CD4-positive, alpha-beta T cell treated with Interleukin-6 at 100 ng/mL for 8 hours (primary cell): ENCODE results near the gene SGMS1.

ENCODE experiments used
- DNase-seq: peaks from one replicate; pipeline ENCODE4 v3.0.0-alpha.2; 2020; ENCODE audit warnings: mixed read lengths, low spot score

Gene SGMS1

DNA sequence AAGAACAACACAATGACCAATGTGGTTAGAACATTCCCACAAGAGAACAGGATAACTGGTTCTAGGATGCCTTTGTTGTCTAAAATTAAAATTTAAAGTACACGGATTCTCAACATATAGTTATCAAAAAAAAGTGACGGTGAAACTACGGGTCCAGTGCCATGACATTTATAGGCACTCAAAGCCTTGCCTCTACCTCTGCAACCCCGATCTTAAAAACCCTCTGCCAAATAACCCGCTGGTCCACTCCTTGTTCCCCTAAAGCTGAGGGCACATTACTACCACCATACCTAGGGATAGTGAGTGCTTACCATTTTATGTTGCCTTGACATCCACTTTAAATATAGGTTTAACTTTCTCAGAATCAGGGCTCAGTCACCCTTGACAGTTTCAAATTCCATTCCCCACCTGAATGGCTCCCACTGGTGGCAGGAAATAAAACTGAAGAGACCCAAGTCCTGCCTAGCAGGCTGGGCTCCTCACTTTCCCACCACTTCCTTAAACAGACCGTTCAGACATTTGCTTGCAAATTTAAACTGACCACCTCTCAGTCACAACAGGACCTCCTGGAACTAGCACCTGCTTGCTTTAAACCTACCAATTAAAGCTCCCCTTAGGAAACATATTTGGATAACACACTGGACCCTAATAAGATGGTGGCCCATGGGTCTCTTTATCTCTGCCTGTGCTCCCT lies 202.6 kb downstream of the SGMS1 start:
- DNase-seq, result no peak

DNA sequence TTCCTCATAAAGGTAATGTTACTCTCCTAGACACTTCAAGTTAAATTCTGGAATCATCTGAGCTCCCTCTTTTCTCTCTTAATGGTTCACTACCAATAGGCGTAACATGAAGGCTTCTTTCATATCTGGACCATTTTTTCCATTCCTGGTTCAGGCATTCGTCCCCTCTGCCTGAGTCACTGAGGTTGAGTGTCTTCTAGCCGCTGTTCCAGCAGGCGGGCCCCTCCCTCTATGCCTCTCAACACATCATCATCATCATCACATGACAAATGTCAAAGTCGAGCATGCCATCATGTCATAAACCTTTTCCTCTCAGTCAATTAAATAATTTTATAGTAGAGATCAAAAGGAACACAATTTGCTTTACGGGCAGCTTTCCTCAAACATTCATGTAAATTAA lies 203.6 kb downstream of the SGMS1 start:
- no peak for DNase-seq

GRCh38 chr10:50419756-50420155 lies 204.0 kb downstream of the SGMS1 start:
- no peak for DNase-seq

- DNase-seq, result no peak
Measured at GRCh38 chr10:50419091-50419490, 204.7 kb downstream of the SGMS1 start.

DNA sequence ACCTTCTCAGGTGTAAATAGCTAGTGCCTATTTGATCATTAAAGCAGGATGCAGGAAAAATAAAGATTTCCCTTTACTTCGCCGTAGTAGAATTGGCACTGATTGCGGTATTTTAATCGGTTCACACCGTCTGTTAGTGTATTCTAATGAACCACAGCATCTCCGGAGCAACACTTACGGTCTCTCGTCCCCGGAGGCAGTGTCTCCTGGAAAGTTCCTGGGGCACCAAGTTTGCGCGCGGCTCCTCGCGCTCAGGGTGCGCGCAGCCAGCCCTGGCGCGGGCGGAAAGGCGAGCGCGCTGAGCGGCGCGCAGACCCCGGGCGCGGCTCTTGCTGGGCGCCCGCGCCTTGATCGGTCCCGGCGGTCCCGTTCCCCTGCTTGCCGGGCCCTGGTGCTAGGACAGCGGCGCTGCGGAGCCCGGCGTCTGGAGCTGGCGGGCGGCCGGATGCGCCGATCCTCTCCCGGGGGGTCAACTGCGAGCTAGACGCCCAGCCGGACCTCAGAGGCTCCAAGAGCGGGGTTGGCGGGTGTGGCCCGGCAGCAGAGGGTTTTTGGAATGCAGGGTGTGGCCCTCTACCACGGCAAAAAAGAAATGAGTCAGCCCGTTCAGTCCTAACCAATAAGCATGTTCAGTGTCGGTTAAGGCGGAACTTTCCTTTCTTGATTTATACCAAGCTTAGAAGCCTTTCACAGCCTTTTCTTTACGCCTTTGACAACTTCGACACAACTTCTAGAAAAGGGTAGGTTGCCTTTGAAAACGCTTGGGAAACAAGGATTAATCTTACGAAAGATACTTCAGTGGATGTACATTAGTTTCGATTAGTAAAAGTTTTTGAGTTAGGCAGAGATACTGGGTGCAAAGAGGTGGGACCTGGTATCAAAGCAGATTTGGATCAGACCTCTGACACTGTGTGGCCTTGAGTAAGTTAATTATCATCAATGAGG lies 205.6 kb downstream of the SGMS1 start:
- peak; percentile 19 for DNase-seq

- no peak for DNase-seq
Measured at GRCh38 chr10:50417486-50417885, 206.3 kb downstream of the SGMS1 start.

GRCh38 chr10:50416881-50417280 lies 206.9 kb downstream of the SGMS1 start:
- DNase-seq, result no peak

DNA sequence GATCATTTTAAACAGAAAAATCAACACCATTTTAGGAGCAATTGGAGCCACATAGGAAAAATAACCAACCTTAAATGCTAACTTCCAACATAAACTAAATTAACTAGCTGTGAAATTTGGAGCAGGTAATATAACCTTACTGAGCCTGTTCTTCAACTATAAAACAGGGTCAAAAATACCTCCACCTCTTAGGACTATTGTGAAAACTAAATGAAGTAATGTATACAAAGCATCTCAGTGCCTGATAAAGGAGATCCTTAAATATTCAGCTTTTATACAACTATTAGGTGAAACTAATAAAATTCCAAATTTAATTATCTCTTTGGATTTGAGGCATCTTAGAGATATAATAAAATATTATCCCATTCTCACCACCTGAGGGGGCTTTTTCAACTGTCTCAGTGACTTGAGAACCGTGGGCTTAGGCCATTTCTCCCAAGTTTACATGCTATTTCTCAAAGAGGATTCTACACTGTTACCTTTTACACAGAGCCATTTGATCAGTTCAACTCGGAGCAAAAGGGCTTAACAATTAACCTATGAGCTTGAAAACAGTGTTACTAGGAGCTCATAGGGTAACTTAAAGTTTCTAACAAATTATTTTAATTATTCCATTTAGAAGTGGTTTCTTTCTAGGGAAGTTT lies 207.5 kb downstream of the SGMS1 start:
- DNase-seq, result no peak

GRCh38 chr10:50415292-50415691 lies 208.5 kb downstream of the SGMS1 start:
- DNase-seq, result no peak

DNA sequence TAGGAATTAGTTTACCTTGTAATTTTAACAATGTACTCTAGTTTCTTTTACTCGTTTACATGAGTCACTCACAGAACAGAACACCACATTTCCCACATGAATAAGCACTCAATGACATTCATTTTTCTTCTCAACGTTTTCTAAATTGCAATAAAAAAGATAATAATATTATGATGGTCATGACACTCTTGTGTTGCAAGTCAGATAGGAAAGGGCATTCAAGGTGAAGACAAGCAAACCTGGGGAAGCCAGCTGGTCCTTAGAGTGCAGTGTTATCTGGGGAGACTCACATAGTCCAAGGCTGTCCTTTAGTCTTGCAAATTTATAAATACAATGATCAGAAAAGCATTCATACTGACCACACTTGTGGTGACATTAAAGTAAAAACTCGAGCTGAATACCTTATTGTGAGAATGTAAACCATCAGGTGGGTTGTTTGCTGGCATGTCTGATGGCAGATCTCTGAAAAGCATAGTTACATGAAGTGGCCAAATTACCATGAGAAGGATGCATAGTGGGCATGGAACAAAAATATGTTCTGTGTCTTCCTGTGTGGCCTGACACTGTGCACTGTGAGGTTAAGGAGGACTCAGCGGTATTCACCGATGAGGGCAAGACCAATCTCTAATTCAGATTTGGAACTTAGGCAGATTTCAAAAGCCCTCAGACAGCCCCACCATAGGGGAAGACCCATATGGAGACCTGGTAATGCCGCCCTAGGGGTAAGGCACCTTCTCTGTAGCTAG lies 213.5 kb downstream of the SGMS1 start:
- DNase-seq, result no peak

DNA sequence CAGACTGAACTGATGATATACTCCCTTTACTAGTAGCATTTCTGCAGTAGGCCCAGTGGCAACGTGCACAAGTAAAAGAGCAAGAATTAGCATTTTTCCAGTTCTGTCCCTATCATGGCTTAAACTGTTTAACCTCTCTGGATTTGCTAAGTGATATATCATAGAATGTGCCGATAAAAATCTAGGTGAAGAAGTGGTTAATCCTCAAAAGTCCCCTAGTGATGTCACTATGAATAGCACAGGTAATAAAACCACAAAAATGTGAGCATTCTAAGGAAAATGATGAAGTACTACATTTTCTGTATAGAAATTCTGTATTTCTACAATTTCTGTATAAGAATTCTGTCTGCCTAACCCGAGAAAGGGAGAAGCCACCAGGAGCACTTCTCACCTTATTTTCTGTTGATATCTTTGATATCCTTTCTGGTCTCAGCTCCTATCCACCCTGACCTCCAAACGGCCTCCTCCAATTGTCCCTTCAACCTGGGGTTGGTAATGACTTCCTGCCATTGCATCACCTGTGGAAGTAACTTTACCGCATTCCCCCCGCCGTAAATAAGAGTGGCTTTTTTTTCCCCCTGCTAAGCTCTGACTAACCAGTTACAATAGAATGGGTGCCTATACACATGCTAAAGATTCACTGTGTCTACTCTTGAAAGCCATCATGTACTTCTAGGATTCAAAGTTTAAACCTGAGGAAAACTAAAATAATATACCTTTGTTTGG lies 216.5 kb downstream of the SGMS1 start:
- no peak for DNase-seq

DNA sequence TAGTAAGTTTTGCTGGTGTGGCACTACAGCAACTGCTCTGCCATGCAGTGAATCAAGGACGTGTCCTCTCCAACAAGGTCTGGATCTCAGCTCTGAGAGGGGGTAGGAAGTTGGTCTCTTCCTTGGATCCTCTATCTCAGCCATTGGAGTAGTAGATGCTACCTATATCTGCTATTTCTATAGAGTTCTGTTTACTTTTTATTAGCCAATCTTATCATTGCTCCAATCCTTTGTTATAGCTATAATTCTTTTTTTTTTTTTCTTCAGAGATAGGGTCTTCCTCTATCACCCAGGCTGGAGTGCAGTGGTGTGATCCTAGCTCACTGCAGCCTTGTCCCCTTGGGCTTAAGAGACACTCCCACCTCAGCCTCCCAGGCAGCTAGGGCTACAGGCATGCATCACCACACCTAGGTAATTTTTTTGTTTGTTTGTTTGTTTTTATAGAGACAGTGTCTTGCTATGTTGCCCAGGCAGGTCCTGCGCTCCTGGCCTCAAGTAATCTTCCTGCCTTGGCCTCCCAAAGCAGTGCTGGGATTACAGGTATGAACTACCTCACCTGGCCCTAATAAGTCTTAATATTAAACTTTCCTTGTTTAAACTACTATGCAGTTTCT lies 217.2 kb downstream of the SGMS1 start:
- DNase-seq, result no peak

- no peak for DNase-seq
Measured at GRCh38 chr10:50405723-50406122, 218.0 kb downstream of the SGMS1 start.

DNA sequence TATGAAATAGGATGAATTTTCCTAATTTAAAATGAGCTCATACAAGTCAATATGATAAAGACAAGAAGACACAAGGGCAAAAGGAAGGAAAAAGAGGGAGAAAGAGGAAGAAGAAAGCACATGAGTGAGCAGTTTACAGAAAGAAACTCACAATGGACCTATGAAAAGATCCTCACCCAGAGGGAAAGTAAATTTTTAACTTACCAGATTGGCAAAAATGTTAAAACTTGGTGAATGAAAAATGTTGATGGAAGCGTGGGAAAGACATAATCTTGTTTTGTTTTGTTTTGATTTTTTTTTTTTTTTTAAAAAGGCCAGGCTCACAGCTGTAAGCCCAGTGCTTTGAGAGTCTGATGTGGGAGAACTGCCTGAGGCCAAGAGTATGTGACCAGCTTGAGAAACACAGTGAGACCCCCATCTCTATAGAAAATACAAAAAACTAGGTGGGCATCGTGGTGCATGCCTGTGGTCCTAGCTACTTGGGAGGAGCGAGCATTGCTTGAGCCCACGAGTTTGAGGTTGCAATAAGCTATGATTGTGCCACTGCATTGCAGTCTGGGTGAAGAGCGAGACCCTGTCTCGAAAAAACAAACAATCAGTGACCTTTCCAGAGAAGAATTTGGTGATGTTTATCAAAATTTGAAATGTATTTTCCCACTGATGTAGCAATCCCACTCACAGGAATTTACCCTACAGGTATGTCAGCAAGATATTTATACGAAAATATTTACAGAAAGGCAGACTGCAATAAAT lies 219.6 kb downstream of the SGMS1 start:
- DNase-seq, result no peak

DNA sequence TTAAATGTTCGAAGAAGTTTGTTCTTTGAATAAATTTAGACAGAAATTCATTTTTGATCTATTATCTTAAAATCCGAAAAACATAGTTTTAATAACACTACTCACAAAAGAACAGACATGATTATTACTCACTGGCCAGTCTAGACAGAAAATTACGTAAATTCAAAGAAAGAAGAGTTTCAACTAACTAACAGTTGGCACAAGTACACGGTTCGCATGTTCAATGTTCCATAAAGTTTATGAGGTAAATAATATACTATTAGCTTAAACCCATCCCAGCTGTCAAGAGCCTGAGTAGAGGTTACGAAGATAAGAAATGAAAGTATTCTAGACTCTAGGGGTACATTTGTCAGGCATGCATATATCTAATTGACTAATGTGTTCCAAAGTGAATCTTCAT lies 220.7 kb downstream of the SGMS1 start:
- no peak for DNase-seq

- DNase-seq, result no peak
Measured at GRCh38 chr10:50402466-50402865, 221.3 kb downstream of the SGMS1 start.

DNA sequence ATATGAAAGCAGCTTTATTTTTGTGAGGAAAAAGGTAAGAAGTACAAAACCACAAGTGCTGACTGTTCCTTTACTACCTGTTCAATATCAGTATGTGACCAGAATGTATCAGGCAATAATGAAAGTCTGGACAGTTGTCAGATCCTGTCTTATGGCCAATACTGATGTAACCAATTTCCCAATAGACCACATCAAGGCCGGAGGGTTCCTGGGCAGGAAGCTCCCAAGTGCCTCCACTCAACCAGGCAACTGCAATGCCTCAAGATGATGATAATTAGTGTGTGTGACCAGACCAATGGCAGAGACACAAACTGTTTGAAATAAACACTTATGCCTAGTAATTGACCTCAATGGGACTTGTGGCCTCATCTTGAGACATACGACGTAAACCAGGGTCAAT lies 223.1 kb downstream of the SGMS1 start:
- DNase-seq, result no peak

- no peak for DNase-seq
Measured at GRCh38 chr10:50398823-50399222, 224.9 kb downstream of the SGMS1 start.

DNA sequence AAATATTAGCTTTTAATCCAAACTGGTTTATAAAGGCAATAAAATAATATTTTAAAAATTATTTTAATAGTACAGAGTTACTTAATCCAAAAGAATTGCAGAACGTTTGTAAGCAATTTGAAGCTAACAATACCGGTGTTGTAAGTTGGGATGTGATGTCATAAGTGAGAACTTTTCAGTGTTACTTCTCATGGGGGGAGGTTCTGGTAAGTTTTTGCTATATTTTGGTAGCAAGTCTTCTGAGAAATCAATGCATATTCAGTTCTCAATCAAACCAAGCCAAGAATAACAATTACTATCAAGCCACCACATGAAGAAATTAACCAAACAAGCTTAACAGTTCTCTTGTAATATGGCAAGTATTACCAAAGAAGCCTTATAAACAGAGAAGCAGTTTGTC lies 225.4 kb downstream of the SGMS1 start:
- DNase-seq, result no peak
